GM18870 (cell line): ENCODE measurements around the gene MGMT.

ENCODE experiments used
- ATAC-seq: cut with Tn5 transposase; IDR thresholded peaks from one replicate; pipeline ENCODE4 v1.9.1; 2021; ENCODE audit warnings: moderate library complexity; ENCODE audit not compliant: unreplicated experiment

MGMT gene

GRCh38 chr10:129450391-129450790 lies 16.6 kb upstream of the MGMT start:
- ATAC-seq: no peak

GRCh38 chr10:129455625-129456024 lies 11.4 kb upstream of the MGMT start:
- no peak for ATAC-seq

- no peak for ATAC-seq
Measured at GRCh38 chr10:129459762-129460539, 7.1 kb upstream of the MGMT start.

GRCh38 chr10:129462257-129462795 lies 4.7 kb upstream of the MGMT start:
- no peak for ATAC-seq

DNA sequence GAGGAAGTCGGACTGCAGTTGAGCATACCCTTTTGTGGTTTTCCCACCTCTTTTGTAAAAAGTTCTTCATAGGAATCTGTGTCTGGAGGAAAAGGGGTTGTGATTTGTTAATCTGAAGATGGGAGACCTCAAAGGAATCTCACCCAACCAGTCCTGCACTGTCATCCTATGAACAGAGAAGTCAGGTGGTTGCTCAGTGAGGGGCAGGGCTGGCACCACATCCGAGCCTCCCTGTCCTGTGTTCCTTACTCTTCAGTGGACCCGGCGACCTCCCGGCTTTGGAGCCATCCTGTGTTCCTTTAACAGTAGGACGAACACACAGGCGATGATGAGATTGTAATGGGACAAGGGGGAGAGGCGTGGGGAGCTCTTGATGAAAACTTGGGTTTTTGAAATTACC lies 2.8 kb upstream of the MGMT start:
- ATAC-seq: no peak

DNA sequence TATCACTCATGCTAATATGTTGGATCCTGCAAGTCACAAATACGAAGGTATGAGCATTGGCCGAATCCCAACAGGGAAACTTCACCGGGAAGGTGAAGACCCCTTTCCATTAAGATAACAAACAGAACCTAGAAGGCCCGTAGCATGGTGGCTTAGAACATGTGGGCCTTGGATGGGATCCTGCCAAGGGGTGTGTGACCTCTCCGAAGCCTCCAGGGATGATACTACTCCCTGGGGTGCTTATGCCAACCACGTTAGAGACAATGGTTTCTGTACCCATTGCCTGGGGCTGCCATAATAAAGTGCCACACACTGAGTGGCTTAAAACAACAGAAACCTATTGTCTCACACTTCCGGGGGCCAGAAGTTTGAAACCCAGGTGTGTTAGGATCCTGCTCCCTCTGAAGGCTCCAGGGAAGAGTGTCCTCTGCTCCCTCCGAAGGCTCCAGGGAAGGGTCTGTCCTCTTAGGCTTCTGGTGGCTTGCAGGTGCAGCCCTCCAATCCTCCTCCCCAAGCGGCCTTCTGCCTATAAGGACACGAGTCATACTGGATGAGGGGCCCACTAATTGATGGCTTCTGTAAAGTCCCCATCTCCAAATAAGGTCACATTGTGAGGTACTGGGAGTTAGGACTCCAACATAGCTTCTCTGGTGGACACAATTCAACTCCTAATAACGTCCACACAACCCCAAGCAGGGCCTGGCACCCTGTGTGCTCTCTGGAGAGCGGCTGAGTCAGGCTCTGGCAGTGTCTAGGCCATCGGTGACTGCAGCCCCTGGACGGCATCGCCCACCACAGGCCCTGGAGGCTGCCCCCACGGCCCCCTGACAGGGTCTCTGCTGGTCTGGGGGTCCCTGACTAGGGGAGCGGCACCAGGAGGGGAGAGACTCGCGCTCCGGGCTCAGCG lies 992 bp upstream of the MGMT start:
- ATAC-seq: peak; percentile 1

DNA sequence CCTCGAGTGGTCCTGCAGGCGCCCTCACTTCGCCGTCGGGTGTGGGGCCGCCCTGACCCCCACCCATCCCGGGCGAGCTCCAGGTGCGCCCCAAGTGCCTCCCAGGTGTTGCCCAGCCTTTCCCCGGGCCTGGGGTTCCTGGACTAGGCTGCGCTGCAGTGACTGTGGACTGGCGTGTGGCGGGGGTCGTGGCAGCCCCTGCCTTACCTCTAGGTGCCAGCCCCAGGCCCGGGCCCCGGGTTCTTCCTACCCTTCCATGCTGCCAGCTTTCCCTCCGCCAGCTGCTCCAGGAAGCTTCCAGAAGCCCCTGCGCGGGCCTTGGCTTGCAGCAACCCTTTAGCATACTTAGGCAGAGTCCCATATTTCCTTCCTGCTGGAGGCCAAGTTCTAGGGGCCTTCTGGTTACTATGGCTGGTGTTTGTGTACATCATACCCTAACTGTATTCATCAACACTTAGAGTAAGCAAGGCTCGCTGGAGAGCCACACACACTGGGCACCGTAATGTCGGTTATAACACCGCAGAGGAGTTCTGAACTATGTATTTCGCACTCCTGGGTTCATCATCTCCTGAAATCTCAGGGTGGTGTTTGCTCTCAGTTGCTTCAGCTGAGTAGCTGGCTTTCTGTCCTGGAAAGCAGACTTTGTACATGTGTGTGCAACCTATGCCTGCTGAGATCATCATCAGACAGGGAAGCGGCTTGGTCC lies 471 bp downstream of the MGMT start:
- ATAC-seq: peak; percentile 46

- ATAC-seq: no peak
Measured at GRCh38 chr10:129468187-129468586, 1.1 kb downstream of the MGMT start.

GRCh38 chr10:129470103-129470851 lies 3.2 kb downstream of the MGMT start:
- no peak for ATAC-seq

DNA sequence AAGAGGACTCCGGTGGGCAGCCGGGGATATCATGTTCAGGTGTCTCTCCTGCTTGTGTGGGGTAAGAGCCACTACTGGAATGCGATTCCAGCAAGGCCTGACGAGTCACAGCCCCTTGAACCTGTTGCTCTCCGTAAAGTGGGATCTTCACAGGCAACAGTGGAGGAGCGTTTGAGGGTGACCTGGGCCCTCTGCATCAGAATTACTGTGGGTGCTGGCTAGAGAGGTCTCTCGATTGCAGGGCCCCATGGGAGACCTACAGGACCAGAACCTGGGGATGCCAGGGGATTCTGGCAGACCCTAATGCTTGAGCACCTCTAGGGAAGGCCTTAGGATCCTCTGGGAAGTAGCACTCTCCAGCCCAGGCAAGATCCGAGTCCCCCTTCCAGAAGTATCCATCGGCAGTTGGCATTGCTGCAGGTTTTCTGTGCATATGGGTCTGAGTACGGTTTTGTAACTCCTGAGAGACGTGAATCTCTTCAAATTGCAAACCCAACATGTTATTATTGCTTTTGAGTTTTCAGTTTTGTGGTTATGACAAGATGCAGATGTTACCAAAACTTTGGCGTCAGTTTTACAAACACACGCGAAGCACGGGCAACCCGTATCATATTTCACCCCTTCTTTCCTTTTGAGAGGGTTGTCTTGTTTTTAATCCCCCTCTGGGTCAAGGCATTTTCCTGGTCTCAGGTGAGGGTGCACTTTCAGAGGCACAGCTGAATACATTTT lies 4.6 kb downstream of the MGMT start:
- no peak for ATAC-seq

- ATAC-seq: no peak
Measured at GRCh38 chr10:129472696-129473555, 5.9 kb downstream of the MGMT start.

- ATAC-seq: no peak
Measured at GRCh38 chr10:129474642-129475041, 7.6 kb downstream of the MGMT start.

- no peak for ATAC-seq
Measured at GRCh38 chr10:129476431-129476830, 9.4 kb downstream of the MGMT start.

GRCh38 chr10:129477051-129477450 lies 10.0 kb downstream of the MGMT start:
- no peak for ATAC-seq

GRCh38 chr10:129481641-129482040 lies 14.6 kb downstream of the MGMT start:
- no peak for ATAC-seq

- no peak for ATAC-seq
Measured at GRCh38 chr10:129483430-129484010, 16.5 kb downstream of the MGMT start.

DNA sequence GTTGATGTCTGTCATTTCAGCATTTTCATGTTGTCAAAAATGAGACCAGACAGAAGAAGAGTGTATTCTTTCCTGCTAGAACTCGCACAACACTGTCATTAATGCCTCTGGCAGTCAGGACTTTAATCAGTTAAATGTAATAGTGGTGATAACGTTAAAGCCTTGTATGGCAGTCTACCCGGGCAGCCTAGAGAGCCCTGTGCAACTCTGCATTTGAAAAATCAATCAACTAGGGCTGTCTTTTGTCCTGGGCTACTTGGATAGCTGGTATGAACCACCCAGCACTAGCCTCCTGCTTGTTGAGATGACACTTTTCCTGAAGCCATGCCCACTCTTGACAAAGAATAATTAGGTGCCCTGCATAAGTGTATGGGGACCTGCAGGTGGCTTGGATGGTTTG lies 19.8 kb downstream of the MGMT start:
- no peak for ATAC-seq

DNA sequence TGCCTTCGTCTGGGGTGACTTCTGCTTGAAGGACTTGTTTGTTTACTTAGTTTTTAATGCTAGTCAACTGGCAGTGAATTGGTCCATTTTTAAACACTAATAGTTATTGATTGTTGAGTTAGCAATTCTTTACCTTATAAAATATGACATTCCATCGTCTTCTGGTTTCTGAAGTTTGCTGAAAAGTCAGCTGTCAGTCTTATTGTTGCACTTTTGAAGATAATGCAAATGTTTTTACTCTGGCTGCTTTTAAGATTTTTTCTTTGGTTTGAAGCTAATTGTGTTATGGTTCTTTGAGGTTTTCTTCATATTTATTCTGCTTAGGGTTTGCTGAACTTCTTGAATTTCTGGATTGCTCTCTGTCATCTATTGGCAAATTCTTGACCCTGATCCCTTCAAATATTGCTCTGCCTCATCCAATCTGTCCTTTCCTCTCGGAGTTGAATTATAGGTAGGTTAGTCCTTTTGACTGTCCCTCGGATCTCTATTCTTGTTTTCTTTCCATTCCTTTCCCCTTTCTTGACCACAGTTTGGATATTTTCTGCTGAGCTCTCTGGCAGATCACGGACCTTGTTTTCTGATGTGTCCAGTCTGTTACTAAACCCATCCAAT lies 24.2 kb downstream of the MGMT start:
- ATAC-seq: no peak
